Measurements from ENCODE around the gene ELF1.

The ELF1 gene

DNA sequence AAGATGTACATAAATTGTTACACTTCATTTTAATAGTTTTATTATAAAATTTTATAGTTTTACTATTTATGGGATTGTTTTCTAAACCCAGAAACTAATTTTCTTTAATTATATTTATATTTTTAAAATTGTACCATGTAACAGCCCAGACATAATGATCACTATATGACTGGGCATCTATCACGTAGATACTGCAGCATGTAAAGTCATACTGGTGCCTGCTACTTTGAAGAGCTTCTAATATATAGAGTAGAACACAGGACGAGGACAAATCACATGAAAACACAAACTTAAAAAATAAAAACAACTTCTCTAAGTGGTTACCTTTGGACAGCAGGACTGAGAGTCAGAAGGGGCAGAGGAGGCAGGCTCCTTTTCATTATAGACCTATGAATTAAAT is 5.3 kb downstream of the ELF1 start:
- Histone ChIP-seq H3K4me1 (ENCODE audit: control insufficient read depth, insufficient read depth, low read length) (peaks cover 13% of the 10 kb centered on the region), H3K9ac (ENCODE audit: low read length) (no peak overlapping the region), H3K4me3 (ENCODE audit: low read length) (no peak overlapping the region), H3K27me3 (ENCODE audit: control insufficient read depth, insufficient read depth, low read length) (no peaks in the 10 kb centered on the region), H3K36me3 (ENCODE audit: control insufficient read depth, insufficient read depth, low read length) (no peaks in the 10 kb centered on the region), H3K9me3 (ENCODE audit: control insufficient read depth, low read length) (no peaks in the 10 kb centered on the region)

GRCh38 chr13:41012536-41012935 is 6.6 kb downstream of the ELF1 start:
- peaks cover 25% of the 10 kb centered on the region for H3K4me1 ChIP-seq (ENCODE audit: control insufficient read depth, insufficient read depth, low read length)
- H3K9me3 ChIP-seq (ENCODE audit: control insufficient read depth, low read length), result no peaks in the 10 kb centered on the region
- H3K4me3 ChIP-seq (ENCODE audit: low read length), result no peak overlapping the region
- no peaks in the 10 kb centered on the region for H3K36me3 ChIP-seq (ENCODE audit: control insufficient read depth, insufficient read depth, low read length)
- no peaks in the 10 kb centered on the region for H3K27me3 ChIP-seq (ENCODE audit: control insufficient read depth, insufficient read depth, low read length)
- no peak overlapping the region for H3K9ac ChIP-seq (ENCODE audit: low read length)

DNA sequence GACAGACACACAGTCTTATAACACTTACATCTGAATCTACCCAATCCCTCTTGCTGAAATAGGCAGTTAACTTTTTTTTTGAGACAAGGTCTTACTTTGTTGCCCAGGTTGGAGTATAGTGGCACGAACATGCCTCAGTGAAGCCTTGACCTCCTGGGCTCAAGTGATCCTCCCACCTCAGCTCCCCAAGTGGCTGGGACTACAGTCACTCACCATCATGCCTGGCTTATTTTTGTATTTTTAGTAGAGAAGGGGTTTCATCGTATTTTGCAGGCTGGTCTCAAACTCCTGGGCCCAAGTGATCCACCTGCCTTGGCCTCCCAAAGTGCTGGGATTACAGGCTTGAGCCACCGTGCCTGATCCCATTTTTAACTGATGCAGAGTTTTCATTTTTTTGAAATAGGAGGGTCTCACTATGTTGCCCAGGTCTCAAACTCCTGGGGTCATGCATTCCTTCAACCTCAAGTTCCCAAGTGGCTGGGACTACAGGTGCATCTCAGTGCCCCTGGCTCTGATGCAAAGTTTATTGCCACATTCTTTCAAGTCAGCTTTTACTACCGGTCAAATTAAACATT is 7.6 kb downstream of the ELF1 start:
- Histone ChIP-seq H3K36me3 (ENCODE audit: control insufficient read depth, insufficient read depth, low read length) (no peaks in the 10 kb centered on the region), H3K4me3 (ENCODE audit: low read length) (no peak overlapping the region), H3K9ac (ENCODE audit: low read length) (no peak overlapping the region), H3K4me1 (ENCODE audit: control insufficient read depth, insufficient read depth, low read length) (peaks cover 32% of the 10 kb centered on the region), H3K9me3 (ENCODE audit: control insufficient read depth, low read length) (no peaks in the 10 kb centered on the region), H3K27me3 (ENCODE audit: control insufficient read depth, insufficient read depth, low read length) (no peaks in the 10 kb centered on the region)

- Histone ChIP-seq H3K4me3 (ENCODE audit: low read length) (no peak overlapping the region), H3K36me3 (ENCODE audit: control insufficient read depth, insufficient read depth, low read length) (no peaks in the 10 kb centered on the region), H3K9me3 (ENCODE audit: control insufficient read depth, low read length) (no peaks in the 10 kb centered on the region)
Observed at GRCh38 chr13:41008349-41008980, 10.7 kb downstream of the ELF1 start.

DNA sequence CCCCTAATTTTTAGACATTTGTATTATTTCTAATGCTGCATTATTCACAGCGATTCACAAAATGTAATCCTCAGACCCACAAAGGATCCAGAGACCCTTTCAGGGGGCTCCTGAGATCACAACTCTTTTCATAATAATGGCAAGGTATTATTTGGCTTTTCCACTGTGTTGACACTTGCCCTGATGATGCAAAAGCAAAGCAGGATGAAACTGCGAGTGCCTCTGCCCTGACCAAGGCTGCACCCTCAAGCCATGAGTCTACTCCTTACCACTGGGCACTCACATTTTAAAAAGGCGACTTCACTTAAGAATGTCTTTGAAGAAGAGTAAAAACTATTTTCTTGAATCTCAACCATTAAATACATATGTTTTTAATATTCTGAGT is 11.4 kb downstream of the ELF1 start:
- H3K36me3 ChIP-seq (ENCODE audit: control insufficient read depth, insufficient read depth, low read length), result no peaks in the 10 kb centered on the region
- no peaks in the 10 kb centered on the region for H3K9me3 ChIP-seq (ENCODE audit: control insufficient read depth, low read length)
- H3K4me1 ChIP-seq (ENCODE audit: control insufficient read depth, insufficient read depth, low read length), result peaks cover 50% of the 10 kb centered on the region
- H3K27me3 ChIP-seq (ENCODE audit: control insufficient read depth, insufficient read depth, low read length), result no peaks in the 10 kb centered on the region
- no peak overlapping the region for H3K9ac ChIP-seq (ENCODE audit: low read length)
- no peak overlapping the region for H3K4me3 ChIP-seq (ENCODE audit: low read length)

More at GRCh38 chr13:41008349-41008980, 10.7 kb downstream of the ELF1 start:
- Histone ChIP-seq H3K27me3 (ENCODE audit: control insufficient read depth, insufficient read depth, low read length) (no peaks in the 10 kb centered on the region), H3K9ac (ENCODE audit: low read length) (no peak overlapping the region), H3K4me1 (ENCODE audit: control insufficient read depth, insufficient read depth, low read length) (peaks cover 48% of the 10 kb centered on the region)

- Histone ChIP-seq H3K4me1 (ENCODE audit: control insufficient read depth, insufficient read depth, low read length) (peaks cover 53% of the 10 kb centered on the region), H3K9me3 (ENCODE audit: control insufficient read depth, low read length) (no peaks in the 10 kb centered on the region), H3K4me3 (ENCODE audit: low read length) (no peak overlapping the region), H3K27me3 (ENCODE audit: control insufficient read depth, insufficient read depth, low read length) (no peaks in the 10 kb centered on the region), H3K9ac (ENCODE audit: low read length) (no peak overlapping the region), H3K36me3 (ENCODE audit: control insufficient read depth, insufficient read depth, low read length) (no peaks in the 10 kb centered on the region)
Observed at GRCh38 chr13:41006978-41007743, 12.0 kb downstream of the ELF1 start.

DNA sequence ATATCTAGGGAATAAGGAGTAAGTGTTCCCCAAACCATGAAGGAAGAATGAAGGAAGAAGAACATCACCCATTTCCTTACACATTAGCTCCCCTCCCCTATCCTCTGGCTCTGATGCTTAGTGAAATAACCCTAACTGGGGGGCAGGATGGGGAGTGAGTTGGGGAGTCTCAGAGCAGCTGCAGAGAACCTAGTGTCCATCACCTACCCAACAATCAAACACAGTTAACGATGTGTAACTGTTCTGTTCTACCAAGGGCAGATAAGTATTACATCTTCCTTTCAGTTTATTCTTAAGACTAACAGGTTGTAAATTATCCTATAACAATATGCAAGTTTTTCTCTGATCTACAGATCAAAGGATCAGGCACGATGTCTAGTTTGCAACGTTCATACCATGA is 12.8 kb downstream of the ELF1 start:
- H3K4me1 ChIP-seq (ENCODE audit: control insufficient read depth, insufficient read depth, low read length), result peaks cover 61% of the 10 kb centered on the region

GRCh38 chr13:41005704-41006103 is 13.4 kb downstream of the ELF1 start:
- no peaks in the 10 kb centered on the region for H3K27me3 ChIP-seq (ENCODE audit: control insufficient read depth, insufficient read depth, low read length)
- no peaks in the 10 kb centered on the region for H3K9me3 ChIP-seq (ENCODE audit: control insufficient read depth, low read length)
- H3K9ac ChIP-seq (ENCODE audit: low read length), result no peak overlapping the region
- peak overlapping the region; percentile 1 for H3K4me3 ChIP-seq (ENCODE audit: low read length)
- no peaks in the 10 kb centered on the region for H3K36me3 ChIP-seq (ENCODE audit: control insufficient read depth, insufficient read depth, low read length)
- peaks cover 63% of the 10 kb centered on the region for H3K4me1 ChIP-seq (ENCODE audit: control insufficient read depth, insufficient read depth, low read length)

More for the DNA sequence above, 12.8 kb downstream of the ELF1 start:
- Histone ChIP-seq H3K36me3 (ENCODE audit: control insufficient read depth, insufficient read depth, low read length) (no peaks in the 10 kb centered on the region), H3K4me3 (ENCODE audit: low read length) (no peak overlapping the region), H3K9ac (ENCODE audit: low read length) (no peak overlapping the region), H3K9me3 (ENCODE audit: control insufficient read depth, low read length) (no peaks in the 10 kb centered on the region), H3K27me3 (ENCODE audit: control insufficient read depth, insufficient read depth, low read length) (no peaks in the 10 kb centered on the region)

GRCh38 chr13:41004875-41005693 is 14.0 kb downstream of the ELF1 start:
- Histone ChIP-seq H3K27me3 (ENCODE audit: control insufficient read depth, insufficient read depth, low read length) (no peaks in the 10 kb centered on the region), H3K9ac (ENCODE audit: low read length) (no peak overlapping the region), H3K4me3 (ENCODE audit: low read length) (peak overlapping the region; percentile 1), H3K36me3 (ENCODE audit: control insufficient read depth, insufficient read depth, low read length) (no peaks in the 10 kb centered on the region), H3K4me1 (ENCODE audit: control insufficient read depth, insufficient read depth, low read length) (peaks cover 63% of the 10 kb centered on the region), H3K9me3 (ENCODE audit: control insufficient read depth, low read length) (no peaks in the 10 kb centered on the region)

GRCh38 chr13:41002606-41003005 is 16.5 kb downstream of the ELF1 start:
- Histone ChIP-seq H3K4me1 (ENCODE audit: control insufficient read depth, insufficient read depth, low read length) (peaks cover 58% of the 10 kb centered on the region), H3K4me3 (ENCODE audit: low read length) (no peak overlapping the region), H3K27me3 (ENCODE audit: control insufficient read depth, insufficient read depth, low read length) (no peaks in the 10 kb centered on the region), H3K9me3 (ENCODE audit: control insufficient read depth, low read length) (no peaks in the 10 kb centered on the region), H3K36me3 (ENCODE audit: control insufficient read depth, insufficient read depth, low read length) (no peaks in the 10 kb centered on the region), H3K9ac (ENCODE audit: low read length) (no peak overlapping the region)

DNA sequence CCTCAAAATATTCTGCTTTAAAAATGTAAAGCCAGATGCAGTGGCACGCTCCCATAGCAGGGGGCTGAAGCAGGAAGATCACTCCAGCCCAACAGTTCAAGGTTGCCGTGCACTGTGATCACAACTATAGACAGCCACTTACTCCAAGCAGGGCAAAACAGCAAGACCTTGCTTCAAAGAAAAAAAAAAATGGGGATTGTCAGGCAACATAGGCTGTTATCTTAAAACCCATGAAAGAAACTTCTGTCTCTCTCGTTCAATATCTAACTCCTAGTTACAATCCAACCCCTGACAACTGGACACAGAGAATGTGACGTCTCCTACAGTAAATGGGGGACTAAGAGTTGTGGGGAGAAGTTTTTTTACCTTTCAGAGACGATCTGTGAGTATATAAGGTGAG is 17.4 kb downstream of the ELF1 start:
- peaks cover 54% of the 10 kb centered on the region for H3K4me1 ChIP-seq (ENCODE audit: control insufficient read depth, insufficient read depth, low read length)
- no peak overlapping the region for H3K4me3 ChIP-seq (ENCODE audit: low read length)
- H3K27me3 ChIP-seq (ENCODE audit: control insufficient read depth, insufficient read depth, low read length), result no peaks in the 10 kb centered on the region
- H3K9me3 ChIP-seq (ENCODE audit: control insufficient read depth, low read length), result no peaks in the 10 kb centered on the region
- H3K9ac ChIP-seq (ENCODE audit: low read length), result no peak overlapping the region
- no peaks in the 10 kb centered on the region for H3K36me3 ChIP-seq (ENCODE audit: control insufficient read depth, insufficient read depth, low read length)

DNA sequence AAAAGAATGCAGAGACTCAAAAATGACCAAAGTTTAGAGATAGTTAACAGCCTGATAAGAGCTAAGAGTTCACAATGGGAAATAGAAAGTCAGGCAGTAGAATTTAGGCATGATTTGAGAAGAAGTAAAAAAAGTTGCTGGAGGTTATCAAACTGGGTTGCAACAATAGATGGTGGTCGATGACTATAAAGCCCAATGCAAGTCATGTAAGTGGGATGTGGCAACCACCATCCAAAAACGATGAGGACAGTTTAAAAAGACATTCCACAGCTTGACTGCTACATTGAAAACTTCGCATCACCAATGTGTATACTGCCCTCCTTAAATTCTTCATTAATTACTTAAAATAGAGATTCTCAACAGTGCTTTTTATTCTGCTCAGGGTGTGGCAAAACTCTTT is 19.7 kb downstream of the ELF1 start:
- H3K36me3 ChIP-seq (ENCODE audit: control insufficient read depth, insufficient read depth, low read length), result no peaks in the 10 kb centered on the region
- H3K4me1 ChIP-seq (ENCODE audit: control insufficient read depth, insufficient read depth, low read length), result peaks cover 45% of the 10 kb centered on the region
- H3K9ac ChIP-seq (ENCODE audit: low read length), result no peak overlapping the region
- H3K9me3 ChIP-seq (ENCODE audit: control insufficient read depth, low read length), result no peaks in the 10 kb centered on the region
- H3K4me3 ChIP-seq (ENCODE audit: low read length), result no peak overlapping the region
- H3K27me3 ChIP-seq (ENCODE audit: control insufficient read depth, insufficient read depth, low read length), result no peaks in the 10 kb centered on the region

Measured in mucosa of stomach (tissue), 1 donor.